Liver (tissue), 3 donors: ENCODE data around the gene ZNF148.

ENCODE experiments used
- ATF3 ChIP-seq: IDR thresholded peaks from 2 replicates; pipeline ENCODE4 v1.6.1; 2016; ENCODE audit warnings: antibody characterized with exemption
- FOXA1 ChIP-seq: IDR thresholded peaks from 2 replicates; pipeline ENCODE4 v1.6.1; 2016; ENCODE audit warnings: antibody characterized with exemption
- GABPA ChIP-seq, 2 donors: IDR thresholded peaks in 1 of 2; conservative IDR thresholded peaks in 1 of 2; 2 replicates each; pipeline ENCODE4 v1.6.1; 2016; ENCODE audit warnings: antibody characterized with exemption in 2 of 2, mild to moderate bottlenecking in 1 of 2, moderate library complexity in 1 of 2
- MAX ChIP-seq: IDR thresholded peaks from 2 replicates; pipeline ENCODE4 v1.6.1; 2016; ENCODE audit warnings: antibody characterized with exemption
- RAD21 ChIP-seq, 2 donors: IDR thresholded peaks; 2 replicates each; pipeline ENCODE4 v1.6.1; 2016; ENCODE audit warnings: antibody characterized with exemption in 2 of 2, mild to moderate bottlenecking in 2 of 2
- REST ChIP-seq: IDR thresholded peaks from 2 replicates; pipeline ENCODE4 v1.6.1; 2016; ENCODE audit warnings: antibody characterized with exemption, mild to moderate bottlenecking
- RXRA ChIP-seq, 2 donors: IDR thresholded peaks; 2 replicates each; pipeline ENCODE4 v1.6.1; 2017 to 2018; ENCODE audit warnings: antibody characterized with exemption in 2 of 2, mild to moderate bottlenecking in 1 of 2
- TAF1 ChIP-seq: conservative IDR thresholded peaks from 2 replicates; pipeline ENCODE4 v1.6.1; 2016; ENCODE audit warnings: antibody characterized with exemption, mild to moderate bottlenecking
- YY1 ChIP-seq: IDR thresholded peaks from 2 replicates; pipeline ENCODE4 v1.6.1; 2016; ENCODE audit warnings: antibody characterized with exemption, mild to moderate bottlenecking
- TF ChIP-seq, protein P1 (sequence below): fragments of 150-350 bp; IDR thresholded peaks from 2 replicates; pipeline ENCODE4 v1.5.1; 2017; ENCODE audit warnings: improper control_type of control experiment, low read depth, low read length; ENCODE audit not compliant: missing input control
- donor health status: healthy.
- donor health status: healthy.

DNA sequence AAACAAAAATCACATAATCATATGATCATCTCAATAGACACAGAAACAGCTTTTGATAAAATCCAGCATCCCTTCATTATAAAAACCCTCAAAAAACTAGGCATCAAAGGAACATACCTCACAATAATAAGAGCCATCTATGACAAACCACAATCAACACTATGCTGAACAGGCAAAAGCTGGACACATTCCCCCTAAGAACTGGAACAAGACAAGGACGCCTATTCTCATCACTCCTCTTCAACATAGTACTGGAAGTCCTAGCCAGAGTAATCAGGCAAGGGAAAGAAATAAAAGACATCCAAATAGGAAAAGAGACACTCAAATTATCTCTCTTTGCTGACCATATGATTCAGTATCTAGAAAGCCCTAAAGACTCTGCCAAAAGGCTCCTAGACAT lies 107.7 kb downstream of the ZNF148 start:
- TF ChIP-seq YY1: no peak
- TF ChIP-seq, protein P1, sequence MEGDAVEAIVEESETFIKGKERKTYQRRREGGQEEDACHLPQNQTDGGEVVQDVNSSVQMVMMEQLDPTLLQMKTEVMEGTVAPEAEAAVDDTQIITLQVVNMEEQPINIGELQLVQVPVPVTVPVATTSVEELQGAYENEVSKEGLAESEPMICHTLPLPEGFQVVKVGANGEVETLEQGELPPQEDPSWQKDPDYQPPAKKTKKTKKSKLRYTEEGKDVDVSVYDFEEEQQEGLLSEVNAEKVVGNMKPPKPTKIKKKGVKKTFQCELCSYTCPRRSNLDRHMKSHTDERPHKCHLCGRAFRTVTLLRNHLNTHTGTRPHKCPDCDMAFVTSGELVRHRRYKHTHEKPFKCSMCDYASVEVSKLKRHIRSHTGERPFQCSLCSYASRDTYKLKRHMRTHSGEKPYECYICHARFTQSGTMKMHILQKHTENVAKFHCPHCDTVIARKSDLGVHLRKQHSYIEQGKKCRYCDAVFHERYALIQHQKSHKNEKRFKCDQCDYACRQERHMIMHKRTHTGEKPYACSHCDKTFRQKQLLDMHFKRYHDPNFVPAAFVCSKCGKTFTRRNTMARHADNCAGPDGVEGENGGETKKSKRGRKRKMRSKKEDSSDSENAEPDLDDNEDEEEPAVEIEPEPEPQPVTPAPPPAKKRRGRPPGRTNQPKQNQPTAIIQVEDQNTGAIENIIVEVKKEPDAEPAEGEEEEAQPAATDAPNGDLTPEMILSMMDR: no peak
- no peak for TF ChIP-seq GABPA (IDR thresholded peaks at IDR 0.05 in 1 of 2, conservative IDR thresholded peaks at IDR 0.05 in 1 of 2)
- TF ChIP-seq REST: no peak
- no peak for TF ChIP-seq TAF1
- TF ChIP-seq MAX: no peak
- TF ChIP-seq ATF3: no peak
- no peak for TF ChIP-seq RXRA (IDR thresholded peaks at IDR 0.05)
- no peak for TF ChIP-seq FOXA1
- no peak for TF ChIP-seq RAD21 (IDR thresholded peaks at IDR 0.05)
